K562 (cell line): Measurements from ENCODE around the gene CNOT6L.

Experiments
- BHLHE40 ChIP-seq: IDR thresholded peaks from 2 replicates; pipeline ENCODE4 v1.6.1; 2011; ENCODE audit warnings: low read length, improper control_type of control experiment
- EZH2 ChIP-seq: IDR thresholded peaks from 2 replicates; pipeline ENCODE4 v1.6.1; 2012; ENCODE audit warnings: low read depth, mild to moderate bottlenecking, inconsistent platforms, low read length, borderline replicate concordance
- KDM4B ChIP-seq, 2 experiments: fragments of 450-650 bp in 1 of 2; sonication (generic) in 1 of 2; IDR thresholded peaks; 2 replicates each; pipeline ENCODE4 v1.6.1; 2016 to 2017; ENCODE audit warnings: borderline replicate concordance in 2 of 2, antibody characterized with exemption in 1 of 2, low read depth in 1 of 2, mild to moderate bottlenecking in 1 of 2
- XRCC5 ChIP-seq: fragments of 200-400 bp; formaldehyde crosslinking; IDR thresholded peaks from 2 replicates; pipeline ENCODE4 v1.6.1; 2017; ENCODE audit warnings: low read depth, mild to moderate bottlenecking, low read length

- no peak for TF ChIP-seq BHLHE40
- no peak for TF ChIP-seq KDM4B (IDR thresholded peaks at IDR 0.05; ENCODE audit: borderline replicate concordance in 2 of 2, low read depth in 1 of 2)
- TF ChIP-seq EZH2, result no peak
- TF ChIP-seq XRCC5, result no peak
Measured at GRCh38 chr4:77802402-77802801, 16.8 kb downstream of the CNOT6L start.
